Fibroblast of skin of right biceps (primary cell): Measurements from ENCODE around the gene GSK3B.

Source experiments
- DNase-seq: peaks from one replicate; pipeline ENCODE4 v3.0.0-alpha.2; 2013

The GSK3B gene

DNA sequence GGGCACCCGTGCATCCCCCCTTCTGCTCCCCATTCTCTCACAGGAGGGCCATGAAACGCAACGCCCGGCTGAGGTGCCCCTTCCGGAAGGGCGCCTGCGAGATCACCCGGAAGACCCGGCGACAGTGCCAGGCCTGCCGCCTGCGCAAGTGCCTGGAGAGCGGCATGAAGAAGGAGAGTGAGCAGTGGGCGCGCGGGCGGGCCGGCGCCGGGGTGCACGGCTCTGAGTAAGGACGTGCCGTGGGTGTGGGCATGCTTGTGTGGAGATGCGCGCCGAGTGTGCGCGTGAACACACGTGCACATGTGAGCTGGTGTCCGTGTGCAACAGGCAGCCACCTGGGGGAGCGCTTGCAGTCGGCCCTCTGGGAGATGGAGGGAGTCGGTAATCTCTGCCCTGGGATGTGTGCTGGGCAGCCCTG is 284.2 kb downstream of the GSK3B start:
- DNase-seq = peak; percentile 42

DNA sequence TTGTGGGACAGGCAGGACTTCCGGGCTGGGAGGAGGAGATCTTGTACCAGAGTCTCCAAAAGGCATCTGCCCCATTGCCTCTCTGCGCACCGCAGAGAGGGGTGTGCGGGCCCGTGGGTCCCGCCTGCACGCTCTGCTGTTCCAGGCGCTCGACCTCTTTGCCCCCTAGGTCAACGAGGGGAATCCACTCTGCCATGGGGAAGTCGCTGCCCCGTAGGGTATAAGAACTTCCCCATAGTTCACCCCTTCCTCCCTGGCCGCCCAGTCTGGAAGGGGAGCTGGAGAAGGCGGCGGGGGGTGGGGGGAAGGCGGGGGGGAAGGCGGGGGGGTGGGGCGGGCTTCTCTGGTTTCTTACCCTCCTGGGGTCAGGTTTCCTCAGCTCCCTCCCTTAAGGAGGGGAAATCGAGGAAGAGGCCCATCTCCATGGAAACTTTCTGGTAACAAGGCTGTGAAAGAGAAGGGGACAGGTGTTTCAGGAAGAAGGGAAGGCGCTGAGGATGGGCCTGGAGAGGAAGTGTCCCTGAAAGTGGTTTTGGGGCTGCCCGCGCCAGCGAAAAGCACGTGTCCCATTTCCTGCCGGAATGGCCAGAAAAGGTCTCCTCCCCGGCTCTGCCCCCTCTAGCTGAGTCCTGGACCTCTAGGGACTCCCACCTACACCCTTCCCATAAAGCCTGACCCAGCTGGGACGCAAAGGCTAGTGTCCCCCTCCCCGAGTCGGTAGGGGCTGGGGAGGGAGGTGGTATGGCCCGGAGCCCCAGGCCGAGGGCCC is 284.8 kb downstream of the GSK3B start:
- no peak for DNase-seq

DNA sequence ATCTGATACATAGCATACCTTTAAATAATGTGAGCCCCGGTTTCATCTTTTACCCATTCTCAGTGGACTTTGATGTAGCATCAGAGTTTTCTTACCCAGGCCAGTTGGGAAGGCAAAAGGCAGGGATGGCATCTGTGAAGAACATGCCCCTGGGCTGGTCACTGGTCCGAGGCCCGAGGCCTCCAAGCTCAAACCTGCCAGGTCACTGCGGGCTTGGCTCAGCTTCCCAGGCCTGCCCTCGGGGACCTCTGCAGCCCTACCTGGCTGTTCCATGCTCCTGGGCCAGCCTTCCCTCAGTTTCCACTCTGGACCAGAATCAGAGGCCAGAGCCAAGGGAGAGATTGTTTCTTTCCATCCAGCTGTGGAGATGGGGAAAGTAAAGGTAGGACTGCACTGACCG is 285.4 kb downstream of the GSK3B start:
- DNase-seq = no peak

DNA sequence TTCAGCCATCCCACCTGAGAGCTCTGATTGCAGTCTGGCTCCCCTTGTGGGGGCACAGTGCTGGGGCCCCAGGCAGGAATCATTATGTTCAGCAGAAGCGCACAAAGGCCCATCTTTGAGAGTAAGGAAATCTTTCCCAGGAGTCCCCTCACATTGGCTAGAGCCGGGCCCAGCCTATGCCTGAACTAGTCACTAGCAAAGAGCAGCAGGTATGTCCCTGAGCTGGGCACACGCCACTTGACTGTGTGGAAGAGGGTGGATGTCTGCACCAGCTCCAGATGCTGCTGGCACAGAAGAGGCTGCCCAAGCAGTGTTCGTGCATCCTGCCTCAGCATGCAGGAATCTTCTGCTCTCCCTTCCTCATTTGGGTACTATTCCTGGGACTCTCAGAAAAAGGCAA is 286.0 kb downstream of the GSK3B start:
- DNase-seq = no peak

DNA sequence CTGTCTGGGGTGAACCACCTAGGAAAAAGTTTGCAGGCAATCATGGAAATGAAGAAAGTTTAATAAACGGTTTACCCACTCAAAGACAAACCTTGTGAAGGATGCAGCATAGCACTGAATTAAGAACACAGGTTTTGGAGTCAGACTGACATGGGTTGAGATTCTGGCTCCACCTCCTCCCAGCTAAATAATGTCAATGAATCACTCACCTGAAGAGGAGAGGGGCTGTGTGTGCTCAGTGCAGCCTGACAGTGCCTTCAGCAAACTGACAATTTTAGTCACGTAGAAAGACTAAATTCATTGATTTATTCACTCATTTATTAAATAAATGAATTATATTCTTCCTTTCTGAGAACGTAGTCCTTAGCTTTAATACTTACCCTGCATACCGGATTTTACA is 293.4 kb downstream of the GSK3B start:
- no peak for DNase-seq

DNA sequence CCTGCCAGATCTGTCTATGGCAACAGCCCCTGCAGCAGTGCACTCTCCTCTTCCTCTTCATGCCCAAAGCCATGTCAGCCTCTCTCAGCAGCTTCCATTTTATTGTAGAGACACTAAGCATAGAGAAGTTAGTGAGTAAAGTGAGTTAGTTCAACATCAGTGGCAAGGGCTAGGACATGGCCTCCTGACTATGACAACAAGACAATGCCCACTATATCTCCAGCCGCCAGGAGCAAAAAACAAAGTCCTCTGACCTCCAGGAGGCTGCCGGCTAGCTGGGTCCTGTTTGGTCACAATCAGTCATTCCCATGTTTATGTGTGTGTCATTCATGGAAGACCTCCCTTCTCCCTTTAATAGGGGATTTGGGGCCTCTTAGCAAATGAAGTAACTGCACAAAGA is 297.5 kb downstream of the GSK3B start:
- DNase-seq = no peak

DNA sequence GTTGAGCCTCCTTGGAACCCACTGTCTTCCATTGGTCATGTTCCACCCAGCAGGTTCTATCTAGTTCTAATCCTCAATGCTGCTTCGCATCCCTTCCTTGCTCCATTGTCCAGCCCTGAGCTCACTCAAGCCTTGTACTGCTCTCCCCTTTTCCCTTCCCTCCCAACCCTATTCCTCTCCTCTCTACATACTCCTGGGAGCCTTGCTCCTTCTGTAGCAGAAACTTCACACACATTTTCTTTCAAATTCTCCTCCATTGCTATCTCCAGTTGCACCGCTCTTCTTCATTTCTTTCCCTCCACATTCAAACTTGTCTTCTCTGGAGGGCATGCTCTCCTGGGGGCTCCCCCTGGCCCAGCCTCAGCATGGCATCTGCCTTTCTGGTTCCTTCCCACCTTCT is 297.9 kb downstream of the GSK3B start:
- DNase-seq = no peak

DNA sequence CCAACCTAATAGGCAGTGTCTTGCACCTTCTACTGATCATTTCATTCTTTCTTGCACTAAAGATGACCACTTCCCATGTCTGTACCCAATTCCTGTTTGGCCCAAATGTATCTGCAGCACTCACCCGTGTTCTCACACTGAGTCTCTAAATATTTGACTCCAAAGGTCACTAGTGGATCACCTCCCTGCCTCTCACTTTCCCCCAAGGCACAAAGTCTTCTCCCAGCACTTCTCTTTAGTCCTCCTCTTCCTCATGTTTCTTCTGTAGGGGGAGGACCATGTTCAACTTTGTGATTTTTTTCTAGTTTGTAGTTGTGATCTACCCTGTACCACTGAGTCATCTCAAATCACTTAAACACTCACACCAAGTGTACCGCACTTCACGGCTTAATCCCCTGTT is 298.4 kb downstream of the GSK3B start:
- no peak for DNase-seq

DNA sequence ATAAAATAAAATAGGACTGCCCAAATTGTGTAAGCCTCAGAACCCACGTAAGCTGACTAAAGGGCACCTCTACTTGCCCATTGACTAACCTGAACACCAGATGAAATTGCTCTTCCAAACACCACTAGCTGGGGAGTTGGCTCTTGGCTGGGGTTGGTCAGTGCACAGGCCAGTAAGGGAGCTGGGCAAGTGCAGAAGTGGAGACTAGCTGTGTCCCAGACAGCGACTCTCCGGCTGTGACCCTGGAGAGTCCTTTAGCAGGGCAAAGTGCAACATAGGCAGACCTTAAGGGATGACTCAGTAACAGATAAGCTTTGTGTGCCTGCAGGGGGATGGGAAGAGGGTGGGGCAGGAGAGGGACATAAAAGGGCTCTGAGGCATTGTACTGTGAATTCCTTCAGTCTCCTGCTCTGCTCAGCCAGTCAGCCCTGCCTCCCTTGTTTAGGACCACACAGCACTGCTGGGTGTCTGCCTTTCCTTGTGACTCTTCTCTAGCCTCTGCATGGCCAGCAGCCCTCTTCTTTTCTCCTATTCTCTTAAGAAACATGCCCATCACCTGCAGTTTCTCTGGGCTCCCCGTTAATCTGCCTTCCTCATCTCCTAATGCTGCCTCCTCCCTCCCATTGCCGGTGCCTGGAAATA is 299.2 kb downstream of the GSK3B start:
- no peak for DNase-seq

DNA sequence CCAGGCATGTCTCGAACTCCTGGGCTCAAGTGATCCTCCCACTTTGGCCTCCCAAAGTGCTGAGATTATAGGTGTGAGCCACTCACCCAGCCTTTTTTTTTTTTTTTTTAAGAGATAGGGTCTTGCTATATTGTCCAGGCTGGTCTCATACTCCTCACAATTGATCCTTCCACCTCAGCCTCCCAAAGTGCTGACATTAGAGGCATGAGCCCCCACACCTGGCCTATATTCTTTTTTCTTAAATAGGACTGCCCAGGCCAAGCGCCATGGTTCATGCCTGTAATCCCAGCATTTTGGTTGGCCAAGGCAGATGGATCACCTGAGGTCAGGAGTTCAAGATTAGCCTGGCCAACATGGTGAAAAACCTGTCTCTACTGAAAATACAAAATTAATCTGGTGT is 299.8 kb downstream of the GSK3B start:
- no peak for DNase-seq

DNA sequence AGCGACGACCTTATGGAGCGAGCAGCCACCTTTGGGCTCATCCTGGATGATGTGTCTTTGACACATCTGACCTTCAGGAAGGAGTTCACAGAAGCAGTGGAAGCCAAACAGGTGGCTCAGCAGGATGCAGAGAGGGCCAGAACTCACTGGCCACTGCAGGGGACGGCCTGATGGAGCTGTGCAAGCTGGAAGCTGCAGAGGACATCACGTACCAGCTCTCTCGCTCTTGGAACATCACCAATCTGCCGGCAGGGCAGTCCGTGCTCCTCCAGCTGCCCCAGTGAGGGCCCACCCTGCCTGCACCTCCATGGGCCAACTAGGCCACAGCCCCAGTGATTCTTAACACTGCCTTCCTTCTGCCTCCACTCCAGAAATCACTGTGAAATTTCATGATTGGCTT is 302.0 kb downstream of the GSK3B start:
- no peak for DNase-seq

DNA sequence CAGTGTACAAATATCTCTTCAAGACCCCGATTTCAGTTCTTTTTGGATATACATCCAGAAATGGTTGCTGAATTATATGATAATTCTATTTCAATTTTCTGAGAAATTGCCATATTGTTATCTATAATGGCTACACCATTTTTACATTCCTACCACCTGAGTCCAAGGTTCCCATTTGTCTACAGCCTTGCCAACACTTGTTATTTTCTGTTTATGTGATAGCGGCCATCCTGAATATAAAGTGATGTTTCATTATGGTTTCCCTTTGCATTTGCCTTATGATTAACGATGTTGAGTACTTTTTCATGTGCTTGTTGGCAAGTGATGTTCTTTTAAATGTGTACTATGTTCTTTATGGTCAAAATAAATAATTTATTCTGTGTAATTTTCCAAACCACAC is 303.9 kb downstream of the GSK3B start:
- no peak for DNase-seq

DNA sequence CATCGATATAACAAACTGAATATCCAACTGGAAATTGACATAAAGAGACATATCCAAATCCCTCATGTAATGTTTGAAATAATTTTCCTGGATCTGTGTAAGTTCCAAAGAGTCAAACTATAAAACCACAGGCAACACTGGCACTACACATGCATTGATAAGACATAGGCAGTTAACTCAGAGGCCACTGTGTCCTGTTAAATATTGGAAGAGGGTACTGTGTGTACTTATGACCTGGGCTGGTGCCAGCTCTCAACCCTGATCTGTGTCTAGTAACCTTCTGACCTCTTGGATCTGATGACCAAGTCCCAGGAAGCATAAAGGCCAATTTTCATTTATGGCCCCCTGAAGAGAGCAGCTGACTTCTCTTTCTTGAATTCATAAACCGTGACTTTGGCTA is 307.8 kb downstream of the GSK3B start:
- DNase-seq = no peak

DNA sequence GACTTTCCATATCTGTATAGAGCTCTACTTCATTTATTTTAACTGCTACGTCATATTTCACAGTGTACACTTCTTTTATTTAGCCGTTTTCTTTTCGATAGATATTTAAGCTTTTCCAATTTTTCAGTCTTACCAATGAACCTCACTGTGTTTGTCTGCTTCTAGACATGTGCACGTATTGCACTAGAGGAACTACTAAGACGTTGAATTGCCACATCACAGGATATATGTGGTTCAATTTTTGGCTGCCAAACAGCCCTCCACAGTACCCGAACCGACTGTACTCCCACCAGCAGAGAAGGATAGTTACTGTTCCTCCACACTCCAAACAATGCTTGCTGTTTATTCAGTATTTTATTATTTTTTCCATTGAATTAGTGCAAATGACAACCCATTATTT is 310.4 kb downstream of the GSK3B start:
- DNase-seq = no peak

DNA sequence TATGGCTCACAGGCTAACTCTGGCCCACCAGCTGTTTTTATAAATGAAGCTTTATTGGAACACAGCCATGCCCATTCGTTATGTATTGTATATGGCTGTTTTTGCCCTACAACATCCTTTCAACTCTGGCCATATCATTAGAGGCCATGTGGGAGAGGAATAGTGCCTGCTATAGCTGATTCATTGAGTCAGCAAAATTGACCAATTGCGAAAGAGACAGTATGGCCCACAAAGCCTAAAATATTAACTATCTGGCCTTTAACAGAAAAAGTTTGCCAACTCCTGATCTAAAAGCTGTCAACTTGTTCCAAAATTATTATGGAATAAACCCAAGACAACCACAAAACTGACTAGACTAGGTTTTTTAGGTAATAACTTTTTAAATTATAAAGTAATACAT is 311.0 kb downstream of the GSK3B start:
- DNase-seq = no peak

DNA sequence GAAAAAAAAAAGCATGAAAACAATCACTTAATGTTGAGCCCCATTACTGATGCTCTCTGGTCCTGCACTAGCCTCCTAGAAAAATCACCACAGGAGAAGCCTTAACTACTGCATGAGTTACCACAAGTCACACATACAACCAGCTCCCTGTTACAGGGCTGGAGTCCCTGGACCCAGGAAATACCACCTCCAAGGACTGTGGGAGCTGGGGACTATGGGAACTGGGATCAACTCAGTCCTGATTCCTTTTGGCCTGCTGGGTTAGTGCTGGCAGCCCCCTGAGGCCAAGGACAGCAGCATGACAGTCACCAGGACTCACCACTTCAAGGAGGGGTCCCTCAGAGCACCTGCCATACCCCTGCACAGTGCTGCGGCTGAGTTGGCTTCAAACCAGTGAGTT is 311.8 kb downstream of the GSK3B start:
- no peak for DNase-seq

DNA sequence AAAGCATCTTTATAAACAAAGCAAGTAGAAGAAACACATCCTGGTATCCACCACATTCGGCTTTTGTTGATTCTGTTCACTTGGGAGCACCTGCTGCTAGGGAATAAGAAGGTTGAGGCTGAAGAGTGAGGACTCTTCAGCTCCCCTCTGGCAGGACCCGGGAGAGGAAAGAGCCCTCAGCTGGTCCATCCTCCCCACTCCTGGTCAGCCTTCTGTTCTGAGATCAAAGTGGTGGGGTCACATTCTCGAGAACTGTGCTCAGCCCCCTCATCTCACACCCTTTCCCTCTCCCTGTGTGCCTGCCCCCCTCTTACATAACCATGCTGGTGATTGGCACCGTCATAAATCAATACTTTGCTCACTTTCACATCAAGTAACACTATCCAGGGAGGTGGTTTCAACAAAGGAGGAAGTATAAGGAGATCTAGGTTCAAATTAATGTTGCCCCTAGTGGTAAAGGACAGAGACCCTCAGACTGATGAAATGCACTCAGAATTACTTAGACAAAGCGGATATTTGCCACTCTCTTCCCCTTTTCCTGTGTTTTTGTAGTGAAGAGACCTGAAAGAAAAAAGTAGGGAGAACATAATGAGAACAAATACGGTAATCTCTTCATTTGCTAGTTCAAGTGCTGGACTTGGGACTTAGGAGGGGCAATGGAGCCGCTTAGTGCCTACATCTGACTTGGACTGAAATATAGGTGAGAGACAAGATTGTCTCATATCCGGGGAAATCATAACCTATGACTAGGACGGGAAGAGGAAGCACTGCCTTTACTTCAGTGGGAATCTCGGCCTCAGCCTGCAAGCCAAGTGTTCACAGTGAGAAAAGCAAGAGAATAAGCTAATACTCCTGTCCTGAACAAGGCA is 312.7 kb downstream of the GSK3B start, which contains the start of gene NR1I2:
Gene NR1I2 (plus strand): TSS at position 772 of the 869 bp plus-strand sequence.
- no peak for DNase-seq

DNA sequence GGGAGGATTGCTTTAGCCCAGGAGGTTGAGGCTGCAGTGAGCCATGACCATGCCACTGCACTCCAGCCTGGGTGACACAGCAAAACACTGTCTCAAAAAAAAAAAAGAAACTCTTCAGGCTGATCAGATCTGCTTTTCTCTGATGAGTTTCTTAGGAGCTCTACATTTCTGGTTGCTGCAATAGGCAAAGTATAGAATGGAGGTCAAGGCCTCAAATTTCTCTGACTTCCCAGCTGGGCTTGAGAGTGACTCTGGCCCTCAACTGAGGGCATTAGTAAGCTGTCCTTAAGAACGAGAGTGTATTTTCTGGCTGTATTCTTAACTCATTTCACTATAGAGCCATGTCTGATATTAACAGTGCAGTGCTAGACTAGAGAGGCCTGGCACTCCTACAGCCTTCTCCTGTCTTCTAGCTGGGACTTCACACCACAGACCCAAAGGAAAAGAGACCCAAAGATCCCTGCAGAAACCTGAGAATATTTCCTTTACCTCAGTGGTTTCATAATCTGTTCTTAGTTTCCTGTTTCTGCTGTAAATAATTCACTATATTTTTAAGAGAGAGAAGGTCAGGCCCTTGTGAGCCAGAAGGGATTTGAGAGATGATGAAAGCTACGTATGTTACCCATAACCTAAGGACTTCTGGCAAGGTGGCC is 314.4 kb downstream of the GSK3B start:
- DNase-seq = no peak

DNA sequence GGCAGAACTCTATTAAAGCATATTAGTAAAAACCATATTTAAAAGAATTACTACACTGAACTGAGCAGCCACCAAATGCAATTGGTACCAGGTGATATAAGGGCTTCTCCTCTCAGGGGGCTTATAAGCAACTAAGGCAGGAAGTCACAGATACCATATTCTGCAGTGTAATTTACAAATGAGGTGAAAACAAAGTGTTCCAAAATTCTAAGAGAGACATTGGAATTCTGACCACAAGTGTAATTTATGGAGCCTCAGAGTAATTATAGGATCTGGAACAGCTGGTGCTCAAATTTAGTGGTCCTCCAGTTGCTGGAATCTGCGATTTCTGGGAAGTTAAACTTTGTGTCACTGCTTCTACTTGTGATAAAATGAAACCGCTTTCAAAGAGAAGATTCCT is 315.4 kb downstream of the GSK3B start:
- no peak for DNase-seq

DNA sequence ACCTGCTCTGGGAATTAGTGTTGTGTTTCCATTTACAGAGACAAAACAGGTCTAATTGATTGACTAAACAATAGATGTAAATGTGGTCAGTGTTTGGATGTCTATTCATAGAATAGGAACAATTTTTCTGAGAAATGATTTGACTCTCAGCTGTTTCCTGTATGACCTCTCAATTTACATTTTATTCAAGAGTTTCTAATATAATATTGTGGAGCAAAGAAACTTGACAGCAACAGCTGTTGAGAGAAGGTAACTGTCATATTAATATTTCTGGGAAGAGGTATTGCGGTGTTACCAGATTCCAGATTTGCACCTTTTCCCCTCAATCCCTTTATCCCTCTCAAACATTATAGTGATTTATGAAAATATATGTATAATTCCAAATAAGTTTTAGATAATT is 316.1 kb downstream of the GSK3B start:
- no peak for DNase-seq

DNA sequence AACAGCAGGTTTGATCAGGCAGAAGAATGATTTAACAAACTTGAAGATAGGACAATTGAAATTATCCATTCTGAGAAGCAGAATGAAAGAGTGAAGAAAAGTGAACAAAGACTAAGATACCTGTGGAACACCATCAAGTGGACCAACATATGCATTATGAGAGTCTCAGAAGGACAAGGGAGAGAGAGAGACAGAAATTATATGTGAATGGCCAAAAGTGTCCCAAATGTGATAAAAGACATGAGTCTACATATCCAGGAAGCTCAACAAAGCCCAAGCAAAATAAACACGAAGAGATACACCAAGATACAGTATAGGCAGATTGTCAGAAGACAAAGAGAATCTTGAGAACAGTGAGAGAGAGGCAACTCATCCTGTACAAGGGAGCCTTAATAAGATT is 317.9 kb downstream of the GSK3B start:
- no peak for DNase-seq

DNA sequence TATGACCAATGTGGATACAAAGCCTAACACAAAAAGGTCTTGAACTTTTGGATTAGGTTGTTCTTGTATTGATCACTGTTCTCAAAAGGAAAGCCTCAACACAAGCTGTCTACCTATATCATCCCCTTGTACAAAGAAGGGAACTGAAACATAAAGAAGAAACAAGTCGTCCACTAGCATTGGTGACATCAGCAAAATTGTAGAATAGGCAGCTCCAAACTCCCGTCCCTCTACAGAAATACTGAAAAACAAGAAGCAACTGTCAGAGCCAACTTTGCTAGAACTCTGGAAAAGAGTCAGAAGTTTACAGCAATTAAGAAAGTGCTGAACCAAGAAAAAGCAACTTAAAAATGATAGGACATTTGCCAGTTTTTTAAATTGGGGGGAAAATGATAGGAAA is 319.8 kb downstream of the GSK3B start:
- DNase-seq = no peak
